Fibroblast of peridontal ligament (primary cell): ENCODE data around the gene HERC2.
A peak's percentile ranks its signal among the peaks of the same experiment; 100 is the strongest.

Source experiments
- DNase-seq: peaks from one replicate; pipeline ENCODE4 v3.0.0-alpha.2; 2010; ENCODE audit errors: extremely low read depth

Gene HERC2

DNA sequence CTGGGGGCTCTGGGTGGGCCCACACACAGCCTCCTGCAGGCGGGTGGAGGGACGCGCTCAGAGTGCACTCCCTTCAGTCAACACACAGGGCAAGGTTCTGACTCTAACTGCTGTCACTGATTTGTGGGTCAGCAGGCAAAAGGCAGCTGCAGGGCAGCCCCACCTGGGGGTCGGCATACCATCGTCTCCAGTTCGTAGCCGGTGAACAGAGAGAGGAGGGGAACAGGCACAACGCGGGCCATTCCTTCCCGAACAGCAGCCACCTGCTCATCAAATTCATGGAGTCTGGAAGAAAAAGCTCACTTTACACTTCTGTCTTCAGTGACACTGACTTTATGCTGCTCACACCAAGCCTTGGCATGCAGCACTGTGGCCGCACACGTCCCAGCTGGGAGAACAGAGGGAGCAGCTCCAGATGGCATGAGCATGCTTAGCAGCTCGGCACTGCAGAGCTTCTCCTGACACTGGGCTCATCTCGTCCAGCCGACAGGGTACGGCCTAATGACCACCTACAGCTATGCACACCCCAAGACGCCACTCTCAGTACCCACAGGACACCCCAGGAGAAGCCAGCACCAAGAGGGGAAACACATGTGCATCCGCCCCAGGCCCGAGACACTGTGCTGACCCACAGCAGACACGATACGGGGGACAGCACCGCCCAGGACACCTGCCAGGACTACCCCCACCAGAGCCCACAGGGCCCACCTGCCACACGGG lies 208.4 kb downstream of the HERC2 start:
- DNase-seq, result no peak

GRCh38 chr15:28112962-28113361 lies 209.0 kb downstream of the HERC2 start:
- DNase-seq, result no peak

DNA sequence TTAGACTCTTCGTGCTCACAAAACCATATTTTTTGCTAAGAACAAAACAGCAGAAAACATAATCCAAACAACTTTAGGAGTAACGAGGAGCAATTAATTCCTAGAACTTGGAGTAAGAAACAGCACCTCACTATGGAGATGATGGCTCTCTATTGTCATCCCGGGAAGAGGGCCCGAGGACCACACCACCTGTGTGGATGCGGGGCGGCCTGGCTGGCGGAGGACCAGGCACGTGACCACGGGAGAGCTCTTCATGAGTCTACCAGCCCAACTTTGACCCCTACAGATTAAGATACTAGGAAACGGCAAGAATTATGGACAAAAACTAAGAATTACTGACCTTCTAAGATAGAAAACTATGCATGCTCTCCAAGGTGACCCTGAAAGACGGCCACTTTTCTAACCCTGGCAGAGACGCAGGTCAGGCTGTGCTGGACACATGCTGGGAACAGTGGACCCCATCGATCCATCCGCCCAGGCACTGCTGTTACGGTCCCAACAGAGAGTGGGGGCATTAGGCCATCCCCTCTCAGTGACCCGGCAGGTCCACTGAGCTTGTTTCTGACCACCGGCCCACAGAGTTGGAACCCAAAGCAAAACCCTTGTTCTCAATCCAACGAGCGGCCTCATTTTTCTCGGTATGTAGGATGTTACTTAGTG lies 209.7 kb downstream of the HERC2 start:
- DNase-seq, result no peak

DNA sequence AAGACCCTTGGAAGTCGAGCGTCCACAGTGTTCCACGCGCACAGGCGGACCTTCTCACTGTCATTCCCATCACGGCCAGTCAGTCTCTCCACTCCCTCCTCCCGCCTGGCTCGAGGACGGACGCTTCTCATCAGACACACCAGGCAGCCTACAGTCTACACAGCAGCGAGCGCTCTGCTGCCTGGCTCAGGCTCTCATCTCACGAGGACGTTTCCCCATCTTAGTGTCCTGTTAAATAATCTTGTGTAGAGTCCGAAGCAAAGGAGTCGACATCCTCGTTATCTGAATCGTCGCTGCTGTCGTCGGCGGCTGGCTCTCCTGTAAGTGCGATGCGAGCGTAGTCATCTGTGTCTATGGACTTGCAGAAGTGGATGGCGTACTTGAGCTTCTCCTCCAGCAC lies 210.4 kb downstream of the HERC2 start:
- no peak for DNase-seq

GRCh38 chr15:28110481-28110881 lies 211.5 kb downstream of the HERC2 start:
- DNase-seq, result no peak

DNA sequence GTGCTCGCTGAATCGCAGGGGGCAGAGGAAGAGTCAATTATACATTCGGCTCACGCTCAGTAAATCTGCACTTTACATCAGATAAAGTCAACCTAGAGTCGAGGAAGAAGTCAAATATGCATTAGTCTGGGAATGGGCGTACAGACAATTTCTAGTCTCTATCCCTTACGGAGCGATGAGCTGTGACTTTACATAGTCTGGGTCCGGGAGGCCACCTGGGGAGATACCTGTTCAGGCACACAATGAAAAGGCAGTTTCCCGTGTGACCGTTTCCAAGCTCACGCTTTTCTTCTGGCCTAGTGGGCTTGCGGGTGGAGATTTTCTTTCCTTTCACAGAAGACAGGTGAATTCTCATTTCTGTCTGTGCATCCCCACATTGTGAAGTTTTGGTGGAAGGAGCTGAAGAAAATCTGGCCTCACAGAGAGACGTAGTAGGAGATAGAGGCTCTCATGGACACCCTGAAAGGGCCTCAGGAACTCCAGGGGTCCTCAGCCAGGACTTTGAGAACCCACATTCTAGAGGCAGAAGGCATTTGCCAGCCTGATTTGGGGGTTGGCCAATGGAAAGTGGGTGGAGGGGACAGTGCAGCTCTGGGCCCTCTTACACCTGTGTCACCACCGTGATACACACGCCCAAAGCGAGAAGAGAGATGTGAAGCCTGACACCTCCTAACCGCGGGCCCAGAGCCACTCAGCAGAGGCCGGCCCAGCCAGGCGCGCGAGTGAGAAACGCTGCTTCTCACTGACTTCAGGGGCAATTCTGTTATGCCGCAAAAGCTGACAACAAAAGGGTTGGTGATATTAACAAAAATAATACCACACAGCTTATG lies 212.1 kb downstream of the HERC2 start:
- no peak for DNase-seq

GRCh38 chr15:28107904-28108275 lies 214.1 kb downstream of the HERC2 start:
- DNase-seq, result no peak

DNA sequence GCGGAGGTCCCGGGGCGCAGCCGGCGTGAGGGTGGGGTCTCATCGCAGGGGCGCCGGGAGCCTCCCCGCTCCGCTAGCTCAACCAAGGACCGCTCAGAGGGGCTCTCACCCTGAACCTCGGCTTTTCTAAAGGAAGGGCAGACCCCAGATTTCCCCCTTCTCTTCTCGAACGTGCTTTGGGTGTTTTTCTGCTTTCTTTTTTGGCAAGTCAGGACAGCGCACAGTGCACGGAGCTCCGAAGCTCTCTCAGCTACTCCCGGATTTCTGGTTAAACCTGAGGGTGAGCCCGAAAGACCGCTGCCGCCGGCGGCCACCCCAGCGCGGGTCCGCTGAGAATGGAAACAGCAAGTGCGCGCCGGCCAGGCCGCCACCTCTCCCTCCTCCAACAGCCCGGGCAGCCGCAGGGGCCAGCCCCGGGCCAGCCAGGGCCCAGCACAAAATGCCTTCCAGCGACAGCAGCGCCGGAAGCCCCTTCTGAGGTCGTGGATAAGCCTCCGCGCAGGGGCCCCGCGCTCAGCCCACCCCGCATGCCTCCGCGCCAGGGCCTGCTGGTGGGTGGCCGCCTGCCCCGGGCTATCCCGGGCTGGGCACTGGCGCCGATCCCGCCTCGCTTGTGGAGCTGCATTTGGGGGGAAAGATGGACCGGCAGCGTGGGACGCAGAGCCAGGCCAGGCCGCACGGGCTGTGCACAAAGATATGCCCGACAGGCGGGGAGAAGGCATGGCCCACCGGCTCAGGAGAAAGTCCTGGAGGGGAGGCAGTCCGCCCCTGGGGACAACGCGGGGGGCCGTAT lies 214.7 kb downstream of the HERC2 start:
- peak; percentile 36 for DNase-seq

DNA sequence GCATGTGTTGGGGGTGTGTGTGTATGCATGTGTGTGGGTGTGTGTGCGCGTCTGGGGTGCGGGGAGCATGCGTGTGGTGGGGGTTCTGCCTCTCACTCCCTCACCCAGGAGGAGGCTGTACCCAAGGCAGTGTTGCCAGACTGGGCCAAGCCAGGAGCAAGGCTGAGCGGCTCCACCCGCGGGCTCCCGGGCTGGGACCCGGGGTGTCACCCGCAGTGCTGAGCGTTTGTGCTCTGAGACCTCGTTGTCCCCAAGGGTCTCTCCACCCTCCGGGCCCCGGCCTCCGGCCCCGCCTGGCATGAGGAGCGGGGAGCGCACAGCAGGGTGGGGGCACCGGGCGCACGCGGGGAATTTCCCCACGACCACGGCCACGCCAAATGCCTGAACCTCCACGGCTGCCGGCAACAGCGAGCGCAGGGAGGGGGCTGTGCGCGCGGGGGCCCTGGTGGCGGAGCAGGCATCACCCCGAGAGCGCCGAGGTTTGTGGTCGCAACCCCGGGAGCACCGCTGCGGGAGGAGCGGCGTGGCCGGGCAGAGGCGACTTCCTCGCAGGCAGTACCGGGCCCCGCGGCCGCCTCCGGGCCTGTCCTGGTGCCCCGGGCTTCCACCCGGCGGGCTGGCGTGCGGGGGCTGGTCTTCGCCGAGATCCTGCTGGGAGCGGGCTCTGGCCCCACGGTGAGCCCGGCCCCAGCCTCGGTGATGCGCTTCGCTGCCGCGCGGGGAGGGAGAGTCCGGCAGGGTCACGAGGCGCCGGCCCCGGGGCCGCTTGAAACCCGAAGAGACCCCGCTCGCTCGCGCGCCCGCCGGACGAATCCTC lies 215.5 kb downstream of the HERC2 start:
- DNase-seq, result no peak

- no peak for DNase-seq
Measured at GRCh38 chr15:28105793-28106192, 216.2 kb downstream of the HERC2 start.

DNA sequence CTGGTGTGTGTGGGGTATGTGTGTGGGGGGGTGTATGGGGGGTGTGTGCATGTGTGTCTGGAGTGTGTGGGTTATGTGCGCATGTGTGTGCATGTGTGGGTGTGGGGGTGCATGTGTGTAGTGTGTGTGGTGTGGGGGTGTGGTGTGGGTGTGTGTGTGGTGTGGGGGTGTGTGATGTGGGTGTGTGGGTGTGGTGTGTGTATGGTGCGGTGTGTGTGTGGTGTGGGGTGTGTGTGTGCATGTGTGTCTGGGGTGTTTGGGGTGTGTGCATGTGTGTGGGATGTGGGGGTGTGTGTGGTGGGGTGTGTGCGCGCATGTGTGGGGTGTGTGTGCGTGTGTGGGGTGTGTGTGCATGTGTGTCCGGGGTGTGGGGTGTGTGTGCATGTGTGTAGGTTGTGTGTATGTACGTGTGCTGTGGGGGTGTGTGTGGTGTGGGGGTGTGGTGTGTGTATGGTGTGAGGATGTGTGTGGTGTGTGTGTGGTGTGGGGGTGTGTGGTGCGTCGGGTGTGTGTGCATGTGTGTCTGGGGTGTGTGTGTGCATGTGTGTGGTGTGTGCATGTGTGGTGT lies 216.7 kb downstream of the HERC2 start:
- DNase-seq, result no peak

DNA sequence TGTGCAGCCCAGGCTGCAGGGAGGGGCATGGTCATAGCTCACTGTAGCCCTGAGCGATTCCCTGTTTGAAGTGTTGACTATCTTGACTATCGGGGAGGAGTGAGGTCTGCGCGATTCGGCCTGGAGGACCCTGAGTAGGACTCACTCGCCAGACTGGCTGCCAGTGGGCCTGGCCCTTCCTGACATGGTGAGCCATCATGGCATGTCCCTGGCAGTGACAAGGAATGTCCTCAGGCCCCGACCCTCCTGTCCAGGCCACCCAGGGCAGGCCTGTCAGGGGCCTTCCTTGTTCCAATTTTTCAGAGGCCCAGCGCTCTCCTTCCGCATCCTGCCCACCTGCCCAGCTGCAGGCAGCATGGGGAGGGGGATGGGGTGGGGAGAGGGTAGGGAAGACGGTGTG lies 217.7 kb downstream of the HERC2 start:
- DNase-seq, result no peak

DNA sequence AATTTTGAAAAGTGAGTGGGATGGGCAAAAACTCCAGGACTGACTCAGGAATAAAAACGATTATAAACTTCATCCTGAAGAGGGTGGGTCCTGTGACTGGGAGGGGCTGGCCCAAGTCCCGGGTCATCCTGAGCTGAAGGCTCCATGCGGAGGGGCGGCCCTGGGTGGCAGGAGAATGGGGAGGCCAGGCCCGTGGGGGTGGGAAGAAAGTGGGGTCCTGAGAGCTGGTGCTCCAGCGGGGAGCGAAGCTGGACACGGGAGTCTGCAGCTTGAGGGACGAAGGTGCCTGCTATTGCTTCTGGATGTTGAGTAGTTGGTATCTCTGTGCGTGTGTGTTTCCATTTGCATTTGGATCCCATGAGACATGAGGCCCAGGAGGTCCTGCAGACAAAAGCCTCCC lies 218.1 kb downstream of the HERC2 start:
- no peak for DNase-seq

- DNase-seq, result no peak
Measured at GRCh38 chr15:28101983-28102441, 220.0 kb downstream of the HERC2 start.

GRCh38 chr15:28101201-28101600 lies 220.8 kb downstream of the HERC2 start:
- DNase-seq, result no peak

DNA sequence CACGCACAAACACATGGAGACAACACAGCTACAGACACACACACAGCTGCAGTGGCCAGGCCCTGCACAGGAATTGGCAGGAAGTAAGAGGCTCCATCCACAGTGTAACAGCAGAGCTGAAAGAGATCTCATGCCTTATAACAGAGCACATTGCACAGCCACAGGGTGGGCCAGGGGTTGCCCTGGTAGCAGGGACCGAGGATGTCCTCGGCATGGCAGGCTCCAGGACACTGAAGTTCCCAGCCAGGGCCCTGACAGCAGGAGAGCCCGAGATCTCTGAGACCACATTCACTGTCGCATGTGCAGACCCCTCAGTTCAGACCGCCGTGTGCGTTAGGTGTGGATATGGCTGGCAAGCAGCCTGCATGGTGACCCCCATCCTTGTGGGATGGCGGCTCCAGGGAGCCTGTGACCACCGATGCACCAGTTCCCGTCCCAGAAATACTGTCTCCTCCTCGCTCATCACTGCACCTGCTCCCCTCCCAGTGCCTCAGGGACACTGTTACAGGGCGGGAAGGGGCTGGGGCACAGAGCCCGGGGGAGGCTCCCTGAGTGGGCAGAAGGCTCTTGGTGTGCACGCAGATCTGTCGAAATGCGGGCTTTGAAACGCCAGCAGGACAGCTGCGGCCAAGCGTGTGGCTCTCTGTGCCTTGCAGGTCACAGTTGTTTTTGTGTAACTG lies 221.3 kb downstream of the HERC2 start:
- no peak for DNase-seq

DNA sequence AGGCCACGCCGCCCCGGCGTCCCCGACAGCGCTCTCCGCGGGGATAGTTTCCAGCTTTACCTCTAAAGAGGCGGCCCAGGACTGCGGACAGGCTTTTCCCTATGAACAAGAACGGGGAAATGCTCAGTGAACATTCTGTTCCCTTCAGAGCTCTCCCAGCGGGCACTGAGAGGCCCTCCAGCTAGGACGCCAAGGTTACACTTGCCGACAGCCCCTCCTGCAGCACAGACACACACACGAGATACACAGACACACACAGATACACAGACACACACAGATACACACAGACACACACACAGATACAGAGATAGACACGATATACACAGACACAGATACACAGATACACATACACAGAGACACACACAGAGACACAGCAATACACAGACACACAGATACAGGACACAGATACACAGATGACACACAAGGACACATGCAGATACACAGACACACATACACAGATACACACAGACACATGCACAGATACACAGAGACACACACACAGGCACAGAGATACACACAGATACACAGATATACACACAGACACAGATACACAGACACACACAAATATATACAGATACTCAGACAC lies 222.3 kb downstream of the HERC2 start:
- no peak for DNase-seq

- peak; percentile 49 for DNase-seq
Measured at GRCh38 chr15:28098766-28099554, 223.0 kb downstream of the HERC2 start, which contains the start of gene OCA2. OCA2 (minus strand) TSS chr15:28099315; CDS start chr15:28081874, 17,441 bp downstream.

GRCh38 chr15:28098360-28098765 lies 223.6 kb downstream of the HERC2 start:
- DNase-seq, result no peak
